LNCaP clone FGC (cell line): ENCODE measurements around the gene AKAP12.
"Not testable (repeated sequence)": the region's sequence is repeated elsewhere in the genome, so short reads cannot be mapped to it uniquely, and the experiment has no call there.

Experiments used
- DNase-seq: peaks from one replicate; pipeline ENCODE4 v3.0.0-alpha.2; 2011; ENCODE audit warnings: low read depth
- H3K4me3 ChIP-seq: 2 replicates; pipeline ENCODE4 v1.5.1; 2011; ENCODE audit warnings: mild to moderate bottlenecking, low read depth, low read length, control low read depth
- TF ChIP-seq, protein P1 (sequence below): IDR thresholded peaks from 2 replicates; pipeline ENCODE4 v1.5.1; 2012; ENCODE audit warnings: mild to moderate bottlenecking; ENCODE audit not compliant: control insufficient read depth, insufficient read depth; ENCODE audit errors: extremely low read depth

Gene AKAP12

GRCh38 chr6:151330130-151330696, 90.4 kb downstream of the AKAP12 start:
- H3K4me3 ChIP-seq = no peak overlapping the region
- DNase-seq = no peak
- TF ChIP-seq, protein P1, sequence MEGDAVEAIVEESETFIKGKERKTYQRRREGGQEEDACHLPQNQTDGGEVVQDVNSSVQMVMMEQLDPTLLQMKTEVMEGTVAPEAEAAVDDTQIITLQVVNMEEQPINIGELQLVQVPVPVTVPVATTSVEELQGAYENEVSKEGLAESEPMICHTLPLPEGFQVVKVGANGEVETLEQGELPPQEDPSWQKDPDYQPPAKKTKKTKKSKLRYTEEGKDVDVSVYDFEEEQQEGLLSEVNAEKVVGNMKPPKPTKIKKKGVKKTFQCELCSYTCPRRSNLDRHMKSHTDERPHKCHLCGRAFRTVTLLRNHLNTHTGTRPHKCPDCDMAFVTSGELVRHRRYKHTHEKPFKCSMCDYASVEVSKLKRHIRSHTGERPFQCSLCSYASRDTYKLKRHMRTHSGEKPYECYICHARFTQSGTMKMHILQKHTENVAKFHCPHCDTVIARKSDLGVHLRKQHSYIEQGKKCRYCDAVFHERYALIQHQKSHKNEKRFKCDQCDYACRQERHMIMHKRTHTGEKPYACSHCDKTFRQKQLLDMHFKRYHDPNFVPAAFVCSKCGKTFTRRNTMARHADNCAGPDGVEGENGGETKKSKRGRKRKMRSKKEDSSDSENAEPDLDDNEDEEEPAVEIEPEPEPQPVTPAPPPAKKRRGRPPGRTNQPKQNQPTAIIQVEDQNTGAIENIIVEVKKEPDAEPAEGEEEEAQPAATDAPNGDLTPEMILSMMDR = no peak

DNA sequence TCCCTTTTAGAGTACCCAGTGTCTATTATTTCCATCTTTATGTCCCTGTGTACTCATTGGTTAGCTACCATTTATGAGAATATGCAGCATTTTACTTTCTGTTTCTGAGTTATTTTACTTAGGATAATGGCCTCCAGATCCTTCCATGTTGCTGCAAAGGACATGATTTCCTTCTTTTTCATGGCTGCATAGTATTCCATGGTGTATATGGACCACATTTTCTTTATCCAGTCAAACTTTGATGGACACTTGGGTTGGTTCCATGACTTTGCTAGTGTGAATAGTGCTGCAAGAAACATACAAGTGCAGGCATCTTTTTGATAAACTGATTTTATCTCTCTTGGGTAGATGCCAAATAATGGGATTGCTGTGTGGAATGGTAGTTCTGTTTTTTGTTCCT, 96.2 kb downstream of the AKAP12 start:
- TF ChIP-seq, protein P1 = no peak
- no peak for DNase-seq

GRCh38 chr6:151338651-151339200, 99.0 kb downstream of the AKAP12 start:
- H3K4me3 ChIP-seq = no peak overlapping the region
- TF ChIP-seq, protein P1 = no peak
- DNase-seq = no peak

More for the DNA sequence above, 96.2 kb downstream of the AKAP12 start:
- no peak overlapping the region for H3K4me3 ChIP-seq

GRCh38 chr6:151339369-151339768, 99.6 kb downstream of the AKAP12 start:
- no peak for DNase-seq
- TF ChIP-seq, protein P1 = no peak
- no peak overlapping the region for H3K4me3 ChIP-seq

DNA sequence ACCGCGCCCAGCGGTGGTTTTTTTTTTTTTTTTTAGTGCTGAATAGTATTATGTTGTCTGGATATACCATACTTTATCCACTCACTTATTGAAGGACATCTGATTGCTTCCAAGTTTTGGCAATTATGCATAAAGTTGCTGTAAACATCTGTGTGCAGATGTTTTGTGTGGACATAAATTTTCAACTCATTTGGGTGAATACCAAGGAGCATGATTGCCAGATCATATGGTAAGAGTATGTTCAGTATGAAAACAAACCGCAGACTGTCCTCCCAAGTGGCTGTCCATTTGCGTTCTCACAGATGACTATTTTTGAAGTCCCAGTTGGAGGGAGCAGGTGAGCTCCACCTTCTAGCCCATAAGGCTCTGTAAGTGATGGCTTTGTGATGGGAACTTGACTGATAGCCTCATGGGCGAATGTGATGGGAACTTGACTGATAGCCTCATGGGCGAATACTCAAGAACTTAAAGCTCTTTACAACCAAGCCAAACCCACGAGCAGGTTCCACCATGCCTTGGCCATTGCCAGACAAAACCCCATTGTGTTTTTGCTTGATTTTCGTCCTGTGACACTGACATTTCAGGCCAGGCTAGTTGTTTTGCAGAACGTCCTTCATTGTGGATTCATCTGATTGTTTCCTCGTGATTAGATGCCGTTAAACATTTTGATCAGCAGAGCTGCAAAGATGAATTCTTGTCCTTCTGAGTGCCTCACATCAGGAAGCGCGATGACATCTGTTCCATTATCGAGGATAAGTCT, 100.6 kb downstream of the AKAP12 start:
- TF ChIP-seq, protein P1 = no peak
- no peak for DNase-seq
- H3K4me3 ChIP-seq = no peak overlapping the region

GRCh38 chr6:151341476-151342195, 101.9 kb downstream of the AKAP12 start:
- TF ChIP-seq, protein P1 = no peak
- H3K4me3 ChIP-seq = no peak overlapping the region
- no peak for DNase-seq

DNA sequence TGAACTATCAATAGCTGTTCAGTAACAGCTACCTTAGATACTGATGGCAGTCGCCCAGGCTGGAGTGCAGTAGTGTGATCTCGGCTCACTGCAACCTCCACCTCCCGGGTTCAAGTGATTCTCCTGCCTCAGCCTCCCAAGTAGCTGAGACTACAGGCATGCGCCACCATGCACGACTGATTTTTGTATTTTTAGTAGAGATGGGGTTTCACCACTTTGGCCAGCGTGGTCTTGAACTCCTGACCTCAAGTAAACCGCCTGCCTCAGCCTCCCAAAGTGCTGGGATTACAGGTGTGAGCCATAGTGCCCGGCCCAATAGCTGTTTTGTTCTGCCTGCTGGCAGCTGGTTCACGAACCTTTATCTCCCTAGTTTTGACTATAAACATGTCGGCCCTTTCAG, 103.0 kb downstream of the AKAP12 start:
- H3K4me3 ChIP-seq, DNase-seq: not testable (repeated sequence)
